OCI-LY7 (cell line): ENCODE measurements around the gene CNGA1. TPM values are rescaled to one million over a fixed set of nuclear protein-coding genes. Genes with fewer than 3 reads are reported as not detected.

Experiments
- BruUV-seq: library from RNA; stranded (reverse); fragments of 400-500 nt; replicated peaks from 2 replicates; lab custom pipeline; 2021; lab: Mats Ljungman, UMichigan
- CTCF ChIA-PET: fragments of 300-600 bp; sonication (Branson Sonifier 250); formaldehyde crosslinking; loops from one replicate; lab custom pipeline; 2022; ENCODE audit warnings: antibody characterized with exemption; ENCODE audit not compliant: unreplicated experiment; lab: Charles Lee
- POLR2A ChIA-PET: fragments of 300-600 bp; sonication (Branson Sonifier 250); formaldehyde crosslinking; loops from one replicate; lab custom pipeline; 2022; ENCODE audit warnings: antibody characterized with exemption; lab: Charles Lee
- DNase-seq: peaks from one replicate; pipeline ENCODE4 v3.0.0-alpha.2; 2015; ENCODE audit warnings: low spot score
- H2AFZ ChIP-seq: fragments of 200-600 bp; sonication (generic), shearing (Covaris generic); 2 replicates; pipeline ENCODE4 v1.6.1; 2014; ENCODE audit warnings: mild to moderate bottlenecking, antibody characterized with exemption, low read length, moderate library complexity
- H3K27ac ChIP-seq: fragments of 200-600 bp; sonication (generic); 2 replicates; pipeline ENCODE4 v1.5.1; 2014; ENCODE audit warnings: mixed run types, low read depth, mild to moderate bottlenecking, moderate library complexity, low read length, inconsistent platforms; ENCODE audit not compliant: poor library complexity, severe bottlenecking
- H3K36me3 ChIP-seq: fragments of 200-600 bp; sonication (generic); 2 replicates; pipeline ENCODE4 v1.6.1; 2014; ENCODE audit warnings: mild to moderate bottlenecking, antibody characterized with exemption, low read length, moderate library complexity, mixed read lengths; ENCODE audit not compliant: insufficient read depth
- H3K4me1 ChIP-seq: fragments of 200-600 bp; sonication (generic); 2 replicates; pipeline ENCODE4 v1.5.1; 2014; ENCODE audit warnings: mild to moderate bottlenecking, low read length; ENCODE audit not compliant: insufficient read depth, poor library complexity, severe bottlenecking
- H3K4me2 ChIP-seq: fragments of 200-600 bp; sonication (generic); 2 replicates; pipeline ENCODE4 v1.6.1; 2014; ENCODE audit warnings: mild to moderate bottlenecking, low read length
- H3K4me3 ChIP-seq: fragments of 200-600 bp; sonication (generic); 2 replicates; pipeline ENCODE4 v1.5.1; 2014; ENCODE audit warnings: mild to moderate bottlenecking, low read depth, low read length; ENCODE audit not compliant: poor library complexity, severe bottlenecking
- H3K79me2 ChIP-seq: fragments of 200-600 bp; sonication (generic); 2 replicates; pipeline ENCODE4 v1.6.1; 2016; ENCODE audit warnings: low read depth, mild to moderate bottlenecking, low read length, moderate library complexity, mixed read lengths; ENCODE audit not compliant: insufficient read depth
- H3K9me2 ChIP-seq: fragments of 200-600 bp; sonication (generic); 2 replicates; pipeline ENCODE4 v1.6.1; 2016; ENCODE audit warnings: mild to moderate bottlenecking, low read length, mixed read lengths; ENCODE audit not compliant: insufficient read depth
- H3K9me3 ChIP-seq: fragments of 200-600 bp; sonication (generic); 2 replicates; pipeline ENCODE4 v1.6.1; 2014; ENCODE audit warnings: mild to moderate bottlenecking, mixed run types, low read length, mixed read lengths
- H4K20me1 ChIP-seq: fragments of 200-600 bp; sonication (generic); 2 replicates; pipeline ENCODE4 v1.6.1; 2014; ENCODE audit warnings: mild to moderate bottlenecking, antibody characterized with exemption, low read length, moderate library complexity, mixed read lengths; ENCODE audit not compliant: insufficient read depth
- EZH2phosphoT487 ChIP-seq: fragments of 200-600 bp; sonication (generic); IDR thresholded peaks from 2 replicates; pipeline ENCODE4 v1.6.1; 2018; ENCODE audit warnings: low read depth, borderline replicate concordance, mild to moderate bottlenecking, mixed run types, antibody characterized with exemption, low read length, moderate library complexity, mixed read lengths
- intact Hi-C: fragments of 100-400 bp; cut with micrococcal nuclease; formaldehyde crosslinking; loops from one replicate; pipeline ENCODE4 v1.10.0; 2022; ENCODE audit not compliant: unreplicated experiment
- total RNA-seq, 2 experiments: library from RNA; depleted of rRNA in 1 of 2; stranded (reverse); fragments of >200 nt in 1 of 2; shearing (Covaris generic) in 1 of 2; gene quantifications; 2 replicates each; pipeline ENCODE4 v1.2.3, GENCODE V29; 2014 to 2022
- TF ChIP-seq, protein P1 (sequence below): fragments of 200-600 bp; sonication (generic); conservative IDR thresholded peaks from 2 replicates; pipeline ENCODE4 v1.5.1; 2014; ENCODE audit warnings: mild to moderate bottlenecking, antibody characterized with exemption, low read length, moderate library complexity, mixed read lengths

Gene CNGA1
- total RNA-seq, 2 experiments from 2014 or later: not detected

- DNase-seq: no peak
- no peaks in the 10 kb centered on the region for H3K36me3 ChIP-seq
- no peaks in the 10 kb centered on the region for H3K79me2 ChIP-seq
- no peaks in the 10 kb centered on the region for H3K9me3 ChIP-seq
- H2AFZ ChIP-seq: peak overlapping the region; percentile 89
- peak overlapping the region; percentile 84 for H3K4me2 ChIP-seq
- H3K9me2 ChIP-seq: no peaks in the 10 kb centered on the region
- no peak overlapping the region for H3K27ac ChIP-seq
- peaks cover 9% of the 10 kb centered on the region for H3K4me1 ChIP-seq
- no TSS peak for BruUV-seq
- H3K4me3 ChIP-seq: peak overlapping the region; percentile 73
- no peaks in the 10 kb centered on the region for H4K20me1 ChIP-seq
- ChIA-PET CTCF (no interaction called here), POLR2A (interaction anchor here (0.8 to 2.4 kb wide), 6 partner anchors 8 to 17 kb away, joined by 5 to 15 read pairs (median 8); no protein-coding TSS in a partner anchor)
- TF ChIP-seq, protein P1, sequence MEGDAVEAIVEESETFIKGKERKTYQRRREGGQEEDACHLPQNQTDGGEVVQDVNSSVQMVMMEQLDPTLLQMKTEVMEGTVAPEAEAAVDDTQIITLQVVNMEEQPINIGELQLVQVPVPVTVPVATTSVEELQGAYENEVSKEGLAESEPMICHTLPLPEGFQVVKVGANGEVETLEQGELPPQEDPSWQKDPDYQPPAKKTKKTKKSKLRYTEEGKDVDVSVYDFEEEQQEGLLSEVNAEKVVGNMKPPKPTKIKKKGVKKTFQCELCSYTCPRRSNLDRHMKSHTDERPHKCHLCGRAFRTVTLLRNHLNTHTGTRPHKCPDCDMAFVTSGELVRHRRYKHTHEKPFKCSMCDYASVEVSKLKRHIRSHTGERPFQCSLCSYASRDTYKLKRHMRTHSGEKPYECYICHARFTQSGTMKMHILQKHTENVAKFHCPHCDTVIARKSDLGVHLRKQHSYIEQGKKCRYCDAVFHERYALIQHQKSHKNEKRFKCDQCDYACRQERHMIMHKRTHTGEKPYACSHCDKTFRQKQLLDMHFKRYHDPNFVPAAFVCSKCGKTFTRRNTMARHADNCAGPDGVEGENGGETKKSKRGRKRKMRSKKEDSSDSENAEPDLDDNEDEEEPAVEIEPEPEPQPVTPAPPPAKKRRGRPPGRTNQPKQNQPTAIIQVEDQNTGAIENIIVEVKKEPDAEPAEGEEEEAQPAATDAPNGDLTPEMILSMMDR: no peak
- no peak for TF ChIP-seq EZH2phosphoT487
- intact Hi-C loops: loop anchor here (2.0 to 5.0 kb wide), 3 partner anchors 30 to 255 kb away; no protein-coding TSS in a partner anchor
These were observed 659 bp upstream of the CNGA1 start for GRCh38 chr4:48017108-48017571.

DNA sequence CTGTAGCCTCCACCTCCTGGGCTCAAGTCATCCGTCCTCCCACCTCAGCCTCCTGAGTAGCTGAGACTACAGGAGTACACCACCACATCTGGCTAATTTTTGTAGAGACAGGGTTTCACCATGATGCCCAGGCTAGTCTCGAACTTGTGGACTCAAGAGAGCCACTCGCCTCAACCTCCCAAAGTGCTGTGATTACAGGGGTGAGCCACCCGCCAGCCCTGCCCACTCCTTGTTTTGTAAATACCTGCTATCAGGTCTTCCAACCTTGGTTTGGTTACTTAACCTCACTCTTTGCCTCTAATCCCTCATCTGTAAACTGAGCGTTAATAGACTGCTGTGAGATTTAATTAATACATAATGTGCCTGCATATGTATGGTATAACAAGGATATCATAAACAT is 803 bp downstream of the CNGA1 start:
- Histone ChIP-seq H3K4me3 (peak overlapping the region; percentile 73), H2AFZ (peak overlapping the region; percentile 89; the same call in 1 of the 2 replicates), H3K9me2 (no peaks in the 10 kb centered on the region), H3K36me3 (no peaks in the 10 kb centered on the region), H3K79me2 (no peaks in the 10 kb centered on the region), H3K27ac (no peak overlapping the region), H4K20me1 (no peaks in the 10 kb centered on the region), H3K9me3 (no peaks in the 10 kb centered on the region), H3K4me2 (peak overlapping the region; percentile 84), H3K4me1 (peaks cover 9% of the 10 kb centered on the region)
- intact Hi-C loops: loop anchor here (1.0 to 5.0 kb wide), 4 partner anchors 31 to 257 kb away; no protein-coding TSS in a partner anchor
- BruUV-seq: no TSS peak
- no peak for DNase-seq
- CTCF ChIA-PET: no interaction called here
- no peak for TF ChIP-seq EZH2phosphoT487
- TF ChIP-seq, protein P1: no peak
- POLR2A ChIA-PET: interaction anchor here (0.6 to 0.9 kb wide), 3 partner anchors 9 to 24 kb away, joined by 3 to 4 read pairs (median 3); no protein-coding TSS in a partner anchor

- no peaks in the 10 kb centered on the region for H4K20me1 ChIP-seq
- CTCF ChIA-PET: no interaction called here
These were observed 1.3 kb downstream of the CNGA1 start for GRCh38 chr4:48015216-48015615.

More at GRCh38 chr4:48015216-48015615, 1.3 kb downstream of the CNGA1 start:
- DNase-seq: no peak
- no TSS peak for BruUV-seq
- Histone ChIP-seq H3K4me3 (no peak overlapping the region), H3K9me2 (no peaks in the 10 kb centered on the region), H3K4me2 (no peak overlapping the region), H3K36me3 (no peaks in the 10 kb centered on the region), H3K4me1 (peaks cover 9% of the 10 kb centered on the region), H2AFZ (no peak overlapping the region), H3K27ac (no peak overlapping the region), H3K9me3 (no peaks in the 10 kb centered on the region), H3K79me2 (no peaks in the 10 kb centered on the region)
- intact Hi-C loops: loop anchor here (5.0 kb wide), 2 partner anchors 88 to 257 kb away; no protein-coding TSS in a partner anchor
- POLR2A ChIA-PET: interaction anchor here (0.6 kb wide), 2 partner anchors 24 to 912 kb away, joined by 3 read pairs; no protein-coding TSS in a partner anchor
- TF ChIP-seq, protein P1: no peak
- no peak for TF ChIP-seq EZH2phosphoT487
